DOHH2 (cell line): Measurements from ENCODE around the gene LILRA2.

Experiments used
- H3F3A ChIP-seq: fragments of 200-600 bp; sonication (generic), shearing (Covaris generic); 2 replicates; pipeline ENCODE4 v1.6.0; 2016; ENCODE audit warnings: antibody characterized with exemption, mild to moderate bottlenecking; ENCODE audit not compliant: control insufficient read depth, insufficient read depth
- H3K27ac ChIP-seq: fragments of 200-600 bp; sonication (generic); 2 replicates; pipeline ENCODE4 v1.5.1; 2014; ENCODE audit warnings: low read depth, mild to moderate bottlenecking, low read length, moderate library complexity
- H3K27me3 ChIP-seq: fragments of 200-600 bp; sonication (generic); 2 replicates; pipeline ENCODE4 v1.6.1; 2014; ENCODE audit warnings: mild to moderate bottlenecking, low read length, mixed read lengths; ENCODE audit not compliant: control insufficient read depth
- H3K36me3 ChIP-seq: fragments of 200-600 bp; sonication (generic); 2 replicates; pipeline ENCODE4 v1.6.1; 2014; ENCODE audit warnings: mild to moderate bottlenecking, low read length, moderate library complexity, mixed read lengths; ENCODE audit not compliant: control insufficient read depth
- H3K4me1 ChIP-seq: fragments of 200-600 bp; sonication (generic); 2 replicates; pipeline ENCODE4 v1.6.1; 2014; ENCODE audit warnings: mild to moderate bottlenecking, low read length, mixed read lengths; ENCODE audit not compliant: control insufficient read depth
- H3K4me2 ChIP-seq: fragments of 200-600 bp; sonication (generic); 2 replicates; pipeline ENCODE4 v1.6.0; 2014; ENCODE audit warnings: mild to moderate bottlenecking, low read length, moderate library complexity
- H3K4me3 ChIP-seq: fragments of 200-600 bp; sonication (generic); 2 replicates; pipeline ENCODE4 v1.5.1; 2014; ENCODE audit warnings: mild to moderate bottlenecking, low read length, mixed read lengths
- H3K79me2 ChIP-seq: fragments of 200-600 bp; sonication (generic); 2 replicates; pipeline ENCODE4 v1.6.1; 2014; ENCODE audit warnings: mild to moderate bottlenecking, low read length, mixed read lengths; ENCODE audit not compliant: control insufficient read depth
- H3K9me2 ChIP-seq: fragments of 200-600 bp; sonication (generic); replicated peaks from 2 replicates; pipeline ENCODE4 v1.6.1; 2014; ENCODE audit warnings: mild to moderate bottlenecking, low read length, mixed read lengths; ENCODE audit not compliant: control insufficient read depth
- H3K9me3 ChIP-seq: fragments of 200-600 bp; sonication (generic); 2 replicates; pipeline ENCODE4 v1.6.1; 2014; ENCODE audit warnings: antibody characterized with exemption, low read length, mixed read lengths; ENCODE audit not compliant: control insufficient read depth, insufficient read depth
- H4K20me1 ChIP-seq: fragments of 200-600 bp; sonication (generic); 2 replicates; pipeline ENCODE4 v1.6.0; 2014; ENCODE audit warnings: low read depth, mild to moderate bottlenecking, antibody characterized with exemption, low read length, moderate library complexity; ENCODE audit not compliant: control insufficient read depth, insufficient read depth
- CTCF ChIP-seq: fragments of 200-600 bp; sonication (generic); IDR thresholded peaks from one replicate; pipeline ENCODE4 v1.5.1; 2014; ENCODE audit warnings: antibody characterized with exemption, mild to moderate bottlenecking, low read depth, low read length; ENCODE audit not compliant: poor library complexity, severe bottlenecking
- EZH2phosphoT487 ChIP-seq: fragments of 200-600 bp; sonication (generic); IDR thresholded peaks from 2 replicates; pipeline ENCODE4 v1.6.1; 2017; ENCODE audit warnings: borderline replicate concordance, mild to moderate bottlenecking, antibody characterized with exemption, low read length, moderate library complexity, mixed read lengths

The LILRA2 gene

GRCh38 chr19:54535601-54536000, 38.0 kb upstream of the LILRA2 start:
- TF ChIP-seq EZH2phosphoT487 = no peak
- no peak for TF ChIP-seq CTCF
- Histone ChIP-seq H3K27ac (no peak overlapping the region), H3K9me3 (no peaks in the 10 kb centered on the region), H3K9me2 (no peaks in the 10 kb centered on the region), H3K4me2 (no peak overlapping the region), H3K4me3 (no peak overlapping the region), H3K4me1 (peaks cover 12% of the 10 kb centered on the region), H3K36me3 (no peaks in the 10 kb centered on the region), H3F3A (no peaks in the 10 kb centered on the region), H4K20me1 (no peaks in the 10 kb centered on the region), H3K79me2 (no peaks in the 10 kb centered on the region), H3K27me3 (peaks cover 50% of the 10 kb centered on the region)

- no peak overlapping the region for H3K4me2 ChIP-seq
- H3K9me2 ChIP-seq = no peaks in the 10 kb centered on the region
- H3F3A ChIP-seq = no peaks in the 10 kb centered on the region
- no peak overlapping the region for H3K4me3 ChIP-seq
- H3K27ac ChIP-seq = no peak overlapping the region
- no peaks in the 10 kb centered on the region for H4K20me1 ChIP-seq
- no peak for TF ChIP-seq EZH2phosphoT487
- no peak for TF ChIP-seq CTCF
- no peaks in the 10 kb centered on the region for H3K9me3 ChIP-seq
- peaks cover 11% of the 10 kb centered on the region for H3K4me1 ChIP-seq
- no peaks in the 10 kb centered on the region for H3K79me2 ChIP-seq
- H3K36me3 ChIP-seq = no peaks in the 10 kb centered on the region
- H3K27me3 ChIP-seq = peaks cover 48% of the 10 kb centered on the region
These were observed 36.6 kb upstream of the LILRA2 start for GRCh38 chr19:54536956-54537355.

GRCh38 chr19:54541712-54542111, 31.9 kb upstream of the LILRA2 start:
- Histone ChIP-seq H3K4me3 (no peak overlapping the region), H3K4me1 (no peaks in the 10 kb centered on the region; the same call in 1 of the 2 replicates), H3F3A (no peaks in the 10 kb centered on the region), H3K9me2 (no peaks in the 10 kb centered on the region), H3K4me2 (no peak overlapping the region), H3K27ac (no peak overlapping the region), H4K20me1 (no peaks in the 10 kb centered on the region), H3K79me2 (no peaks in the 10 kb centered on the region), H3K27me3 (peaks cover 15% of the 10 kb centered on the region), H3K36me3 (no peaks in the 10 kb centered on the region), H3K9me3 (no peaks in the 10 kb centered on the region)
- TF ChIP-seq EZH2phosphoT487 (no peak), CTCF (no peak)

- peaks cover 22% of the 10 kb centered on the region for H3K4me1 ChIP-seq
- no peak overlapping the region for H3K27ac ChIP-seq
- no peaks in the 10 kb centered on the region for H3K9me3 ChIP-seq
- no peaks in the 10 kb centered on the region for H3K79me2 ChIP-seq
- 0 out of 2 replicates have a peak, but pooled peaks cover 3% of the 10 kb centered on the region for H3F3A ChIP-seq
- no peaks in the 10 kb centered on the region for H3K36me3 ChIP-seq
- H3K4me3 ChIP-seq = no peak overlapping the region
- H3K4me2 ChIP-seq = no peak overlapping the region
- H3K27me3 ChIP-seq = peaks cover 4% of the 10 kb centered on the region
- H4K20me1 ChIP-seq = no peaks in the 10 kb centered on the region
- TF ChIP-seq CTCF (no peak), EZH2phosphoT487 (no peak)
- no peaks in the 10 kb centered on the region for H3K9me2 ChIP-seq
These were observed 24.8 kb upstream of the LILRA2 start for GRCh38 chr19:54548806-54549205.
